Motor neuron (in vitro differentiated cells): Measurements from ENCODE around the gene JTB. TPM values are rescaled to one million over a fixed set of nuclear protein-coding genes. Genes with fewer than 3 reads are reported as not detected.
A peak's percentile ranks its signal among the peaks of the same experiment; 100 is the strongest.

ENCODE experiments used
- ATAC-seq, 8 experiments: fragments of 200-7000 bp; cut with Tn5 transposase; replicated peaks in 6 of 8; 2 replicates each; pipeline ENCODE4 v1.8.0; 2021; ENCODE audit warnings: mild to moderate bottlenecking in 8 of 8, moderate library complexity in 8 of 8
- H3K27ac ChIP-seq, 2 donors: fragments of 250-450 bp; sonication (Bioruptor Pico); 2 replicates each; pipeline ENCODE4 v1.9.0; 2021; ENCODE audit warnings: antibody characterized with exemption in 2 of 2, mild to moderate bottlenecking in 2 of 2, moderate library complexity in 1 of 2
- H3K4me1 ChIP-seq, 2 donors: fragments of 250-450 bp; sonication (Bioruptor Pico); replicated peaks in 1 of 2; 2 replicates each; pipeline ENCODE4 v1.6.1; 2021; ENCODE audit warnings: antibody characterized with exemption in 2 of 2, mild to moderate bottlenecking in 2 of 2, moderate library complexity in 1 of 2
- H3K4me3 ChIP-seq, 5 donors: fragments of 250-450 bp; sonication (Bioruptor Pico); 2 replicates each; pipeline ENCODE4 v1.9.0; 2021; ENCODE audit warnings: antibody characterized with exemption in 5 of 5, mild to moderate bottlenecking in 5 of 5, moderate library complexity in 4 of 5
- WGBS, 10 experiments: fragments of 450-650 bp; shearing (Covaris generic); methylation state at CpG; one replicate each; pipeline ENCODE4 v1.0.0; 2022; 5-methylcytosine and 5-hydroxymethylcytosine counted together
- in situ Hi-C, 9 experiments: fragments of 400-800 bp; cut with MboI; loops; one replicate each; pipeline ENCODE4 v1.15.0; 2021; ENCODE audit warnings: low sequenced_read_pairs in 9 of 9, low pct_unique_long_range_greater_than_20kb in 2 of 9; ENCODE audit not compliant: unreplicated experiment in 9 of 9
- total RNA-seq, 8 experiments: library from RNA; unstranded; fragments of 300-600 nt; gene quantifications; 2 replicates each; pipeline versions ENCODE4 v1.2.3 to v1.2.4, GENCODE V29; 2022

The JTB gene
- total RNA-seq, 8 experiments from 2014 or later, result 78.1 to 140 (median 109) TPM

- Histone ChIP-seq H3K4me3 (no peak overlapping the region), H3K27ac (no peak overlapping the region), H3K4me1 (no peaks in the 10 kb centered on the region)
- no peak for ATAC-seq
- WGBS, 10 experiments, result 90 to 100% (median 96%) methylated on average over 1 to 10 of the region's 10 CpGs; no CpG with 5 or more reads in 3 of the 10 experiments
- in situ Hi-C loops, result loop anchor here in 2 of 9 experiments (25.0 kb wide), 1 partner anchor 125 kb away; no protein-coding TSS in a partner anchor
These were observed 40.1 kb downstream of the JTB start for GRCh38 chr1:153937331-153937730.

GRCh38 chr1:153936011-153936802, 41.3 kb downstream of the JTB start:
- Histone ChIP-seq H3K4me3 (no peak overlapping the region), H3K27ac (no peak overlapping the region), H3K4me1 (no peaks in the 10 kb centered on the region)
- no peak for ATAC-seq
- 90 to 100% (median 97%) methylated on average over 1 to 11 of the region's 12 CpGs; no CpG with 5 or more reads in 4 of the 10 experiments for WGBS, 10 experiments
- in situ Hi-C loops, result loop anchor here in 2 of 9 experiments (25.0 kb wide), 1 partner anchor 124 kb away; no protein-coding TSS in a partner anchor

GRCh38 chr1:153934746-153935145, 42.7 kb downstream of the JTB start:
- in situ Hi-C loops, result loop anchor here in 2 of 9 experiments (25.0 kb wide), 1 partner anchor 122 kb away; no protein-coding TSS in a partner anchor
- 92 to 100% (median 98%) methylated on average over 1 to 9 of the region's 9 CpGs; no CpG with 5 or more reads in 4 of the 10 experiments for WGBS, 10 experiments

GRCh38 chr1:153933955-153934354, 43.5 kb downstream of the JTB start:
- ATAC-seq, result no peak
- 82 to 97% (median 92%) methylated on average over 2 to 9 of the region's 11 CpGs; no CpG with 5 or more reads in 6 of the 10 experiments for WGBS, 10 experiments
- in situ Hi-C loops, result loop anchor here in 2 of 9 experiments (25.0 kb wide), 1 partner anchor 122 kb away; no protein-coding TSS in a partner anchor

More at GRCh38 chr1:153934746-153935145, 42.7 kb downstream of the JTB start:
- Histone ChIP-seq H3K4me3 (no peak overlapping the region), H3K4me1 (no peaks in the 10 kb centered on the region), H3K27ac (no peak overlapping the region)
- no peak for ATAC-seq

GRCh38 chr1:153933430-153933829, 44.0 kb downstream of the JTB start:
- Histone ChIP-seq H3K4me3 (no peak overlapping the region), H3K27ac (no peak overlapping the region), H3K4me1 (peaks cover 0 to 2% of the 10 kb centered on the region in 2 donors)
- in situ Hi-C loops, result loop anchor here in 2 of 9 experiments (25.0 kb wide), 1 partner anchor 121 kb away; no protein-coding TSS in a partner anchor
- peak in 2 of 8 experiments; percentile 19 to 20 for ATAC-seq
- 100% methylated on average over 1 of the region's 14 CpGs; no CpG with 5 or more reads in 9 of the 10 experiments for WGBS, 10 experiments

More at GRCh38 chr1:153933955-153934354, 43.5 kb downstream of the JTB start:
- no peaks in the 10 kb centered on the region for H3K4me1 ChIP-seq
- no peak overlapping the region for H3K4me3 ChIP-seq
- H3K27ac ChIP-seq, result no peak overlapping the region

- in situ Hi-C loops, result loop anchor here in 2 of 9 experiments (25.0 kb wide), 1 partner anchor 120 kb away; no protein-coding TSS in a partner anchor
- no peak overlapping the region for H3K4me3 ChIP-seq
- WGBS, 10 experiments, result 96 to 100% (median 97%) methylated on average over 2 to 10 of the region's 18 CpGs; no CpG with 5 or more reads in 7 of the 10 experiments
- peaks cover 0 to 7% of the 10 kb centered on the region in 2 donors for H3K4me1 ChIP-seq
- H3K27ac ChIP-seq, result no peak overlapping the region
- ATAC-seq, result no peak
These were observed 45.0 kb downstream of the JTB start for GRCh38 chr1:153932156-153933131.

- Histone ChIP-seq H3K27ac (no peak overlapping the region), H3K4me1 (peaks cover 0 to 7% of the 10 kb centered on the region in 2 donors), H3K4me3 (no peak overlapping the region)
- 40 to 92% (median 87%) methylated on average over 1 to 11 of the region's 14 CpGs; no CpG with 5 or more reads in 3 of the 10 experiments for WGBS, 10 experiments
- in situ Hi-C loops, result loop anchor here in 2 of 9 experiments (25.0 kb wide), 1 partner anchor 118 kb away; no protein-coding TSS in a partner anchor
- peak in 2 of 8 experiments; percentile 10 to 19 for ATAC-seq
These were observed 47.2 kb downstream of the JTB start for GRCh38 chr1:153929981-153930948.

- in situ Hi-C loops, result loop anchor here in 2 of 9 experiments (25.0 kb wide), 1 partner anchor 117 kb away; no protein-coding TSS in a partner anchor
- no peak for ATAC-seq
- 89 to 100% (median 93%) methylated on average over 2 to 5 of the region's 5 CpGs; no CpG with 5 or more reads in 4 of the 10 experiments for WGBS, 10 experiments
- Histone ChIP-seq H3K4me3 (no peak overlapping the region), H3K4me1 (peaks cover 0 to 7% of the 10 kb centered on the region in 2 donors), H3K27ac (no peak overlapping the region)
These were observed 48.0 kb downstream of the JTB start for GRCh38 chr1:153929426-153929825.

- ATAC-seq, result no peak
- Histone ChIP-seq H3K4me1 (peaks cover 4 to 9% of the 10 kb centered on the region in 2 donors), H3K4me3 (no peak overlapping the region), H3K27ac (no peak overlapping the region)
- WGBS, 10 experiments, result 0 to 100% (median 80%) methylated on average over 1 to 4 of the region's 4 CpGs; no CpG with 5 or more reads in 1 of the 10 experiments
- in situ Hi-C loops, result loop anchor here in 2 of 9 experiments (25.0 kb wide), 1 partner anchor 117 kb away; no protein-coding TSS in a partner anchor
These were observed 48.6 kb downstream of the JTB start for GRCh38 chr1:153928791-153929341.

- no peak for ATAC-seq
- no peak overlapping the region for H3K27ac ChIP-seq
- in situ Hi-C loops, result loop anchor here in 2 of 9 experiments (25.0 kb wide), 1 partner anchor 116 kb away; no protein-coding TSS in a partner anchor
- peaks cover 5 to 11% of the 10 kb centered on the region in 2 donors for H3K4me1 ChIP-seq
- WGBS, 10 experiments, result 60 to 100% (median 100%) methylated on average over 1 of the region's 1 CpG; no CpG with 5 or more reads in 3 of the 10 experiments
- no peak overlapping the region for H3K4me3 ChIP-seq
These were observed 49.2 kb downstream of the JTB start for GRCh38 chr1:153928245-153928644.

GRCh38 chr1:153926405-153926804, 51.1 kb downstream of the JTB start:
- no peak for ATAC-seq
- H3K4me1 ChIP-seq, result peaks cover 5 to 11% of the 10 kb centered on the region in 2 donors
- 40 to 100% (median 80%) methylated on average over 1 to 4 of the region's 4 CpGs; no CpG with 5 or more reads in 1 of the 10 experiments for WGBS, 10 experiments
- in situ Hi-C loops, result loop anchor here in 2 of 9 experiments (25.0 kb wide), 1 partner anchor 114 kb away; no protein-coding TSS in a partner anchor
- no peak overlapping the region for H3K27ac ChIP-seq
- no peak overlapping the region for H3K4me3 ChIP-seq
